ENCODE measurements around the gene MTNR1A.
"Not testable (repeated sequence)": the region's sequence is repeated elsewhere in the genome, so short reads cannot be mapped to it uniquely, and the experiment has no call there.

MTNR1A gene

DNA sequence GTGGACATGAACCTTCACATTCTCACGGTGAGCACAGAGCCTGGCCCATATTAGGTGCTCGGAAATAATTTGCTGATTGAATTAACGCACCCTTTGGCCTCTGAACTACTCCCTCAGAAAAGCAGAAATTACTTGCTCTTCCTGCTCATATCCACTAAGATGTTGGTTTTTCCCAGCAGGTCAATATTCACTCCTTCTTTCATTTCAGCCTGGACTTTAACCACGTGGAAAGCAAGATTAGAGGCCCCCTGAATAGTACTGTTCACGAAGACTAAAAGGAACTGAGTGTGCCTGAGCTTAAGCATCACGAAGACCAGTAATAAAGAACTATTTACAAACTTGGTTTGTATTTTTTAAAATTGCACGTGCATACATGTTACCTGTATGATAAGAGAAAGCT is 9.9 kb downstream of the MTNR1A start:
- Mint-ChIP-seq H3K27ac (no peak overlapping the region), H3K4me1 (ENCODE audit: low read depth) (no peaks in the 10 kb centered on the region), H3K27me3 (ENCODE audit: low read depth) (no peaks in the 10 kb centered on the region), H3K36me3 (ENCODE audit: low read depth) (no peaks in the 10 kb centered on the region), H3K4me3 (no peak overlapping the region), H3K9me3 (peaks cover 28% of the 10 kb centered on the region)
- DNase-seq (ENCODE audit: low spot score) = no peak

DNA sequence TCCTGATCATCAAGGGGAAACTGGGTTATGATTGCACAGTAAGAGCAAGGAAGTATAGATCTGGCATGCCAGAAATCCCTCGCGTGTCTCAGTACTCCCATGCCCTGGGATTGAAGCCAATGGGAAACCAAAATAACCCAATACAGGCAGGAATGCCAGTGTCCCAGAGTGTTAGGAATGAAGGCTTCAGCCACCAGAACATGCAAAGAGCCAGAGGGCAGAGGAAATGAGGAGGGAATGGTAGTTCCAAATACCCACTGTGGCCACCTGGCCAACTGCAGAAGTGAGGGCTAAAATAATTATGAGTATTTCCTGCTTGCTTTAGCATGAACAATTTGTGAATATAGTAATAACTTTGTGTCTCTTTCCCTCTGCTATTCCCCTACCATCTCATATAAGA is 12.2 kb downstream of the MTNR1A start:
- H3K9me3 Mint-ChIP-seq = peaks cover 37% of the 10 kb centered on the region
- no peak overlapping the region for H3K4me3 Mint-ChIP-seq
- H3K4me1 Mint-ChIP-seq (ENCODE audit: low read depth) = no peaks in the 10 kb centered on the region
- H3K27me3 Mint-ChIP-seq (ENCODE audit: low read depth) = no peaks in the 10 kb centered on the region
- no peaks in the 10 kb centered on the region for H3K36me3 Mint-ChIP-seq (ENCODE audit: low read depth)
- DNase-seq (ENCODE audit: low spot score) = no peak
- H3K27ac Mint-ChIP-seq = no peak overlapping the region

DNA sequence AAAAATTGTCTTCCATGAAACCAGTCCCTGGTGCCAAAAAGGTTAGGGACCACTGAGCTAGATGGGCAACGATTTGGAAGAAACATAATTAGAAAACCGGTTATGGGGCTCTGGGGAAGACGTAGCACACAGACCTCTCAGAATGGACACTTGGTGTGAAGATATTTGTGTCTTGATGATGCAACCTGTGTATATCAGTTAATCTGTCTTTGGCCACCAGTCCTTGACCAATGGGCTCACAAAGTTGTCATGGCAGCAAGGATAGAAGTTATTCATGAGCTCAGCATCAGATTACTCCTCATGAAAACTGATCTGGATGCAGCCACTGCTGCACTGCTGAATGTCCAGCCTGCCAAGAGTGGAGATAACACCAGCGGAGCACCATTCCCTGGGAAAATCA is 13.6 kb downstream of the MTNR1A start:
- Mint-ChIP-seq H3K36me3 (ENCODE audit: low read depth) (no peaks in the 10 kb centered on the region), H3K4me3 (no peak overlapping the region), H3K27ac (no peak overlapping the region), H3K9me3 (peaks cover 32% of the 10 kb centered on the region), H3K27me3 (ENCODE audit: low read depth) (no peaks in the 10 kb centered on the region), H3K4me1 (ENCODE audit: low read depth) (no peaks in the 10 kb centered on the region)
- DNase-seq (ENCODE audit: low spot score) = no peak

DNA sequence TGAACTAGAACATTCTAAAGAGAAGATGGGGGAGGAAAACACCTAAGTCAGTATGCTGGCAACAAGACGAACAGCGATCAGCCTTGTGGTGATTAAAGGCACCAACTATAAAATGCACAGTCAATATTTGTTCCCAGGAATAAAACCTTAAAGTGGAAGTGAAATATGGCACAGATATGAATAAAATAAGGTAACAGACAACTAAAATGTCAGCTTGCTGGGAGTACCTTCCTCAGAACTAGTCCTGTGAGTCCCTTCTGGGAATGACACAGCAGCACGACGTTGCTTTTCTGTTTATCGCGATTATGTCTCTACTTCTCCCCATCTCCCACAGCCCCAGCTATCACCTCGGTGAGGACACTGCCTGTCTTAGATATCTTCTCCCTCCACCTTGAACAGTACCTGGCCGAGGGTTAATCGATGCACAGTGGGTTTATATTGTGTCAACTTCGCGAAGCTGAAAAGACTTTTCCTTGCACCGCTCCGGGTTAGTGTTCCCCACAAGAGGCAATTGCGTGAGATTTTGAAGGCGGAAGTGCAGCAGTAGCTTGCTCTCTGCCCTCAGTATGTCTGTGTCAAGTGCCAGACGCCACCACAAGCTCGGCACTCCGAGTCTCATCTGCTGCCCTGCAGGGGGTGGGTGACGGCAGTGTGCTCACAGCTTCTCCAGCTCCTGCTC is 17.4 kb downstream of the MTNR1A start:
- H3K4me1 Mint-ChIP-seq (ENCODE audit: low read depth) = no peaks in the 10 kb centered on the region
- H3K9me3 Mint-ChIP-seq = peaks cover 12% of the 10 kb centered on the region
- no peaks in the 10 kb centered on the region for H3K36me3 Mint-ChIP-seq (ENCODE audit: low read depth)
- H3K27ac Mint-ChIP-seq = no peak overlapping the region
- no peak for DNase-seq (ENCODE audit: low spot score)
- H3K27me3 Mint-ChIP-seq (ENCODE audit: low read depth) = no peaks in the 10 kb centered on the region
- no peak overlapping the region for H3K4me3 Mint-ChIP-seq

DNA sequence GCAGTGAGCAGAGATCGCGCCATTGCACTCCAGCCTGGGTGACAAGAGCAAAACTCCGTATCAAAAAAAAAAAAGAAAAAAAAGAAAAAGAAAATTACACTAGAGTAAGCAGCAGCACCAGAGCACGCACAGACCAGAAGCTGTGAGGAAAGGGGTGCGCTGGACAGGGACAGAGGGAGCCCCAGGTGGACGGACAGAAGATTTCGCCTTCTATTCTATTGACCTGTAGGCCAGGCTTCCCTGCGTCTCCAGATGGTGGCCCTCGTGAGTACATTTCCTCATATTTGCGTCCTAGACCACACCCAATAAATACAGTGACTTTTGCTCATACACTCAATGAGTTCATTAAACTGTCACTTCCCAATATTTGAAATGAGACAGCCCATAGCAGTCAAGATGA is 19.1 kb downstream of the MTNR1A start:
- Mint-ChIP-seq H3K36me3 (ENCODE audit: low read depth) (no peaks in the 10 kb centered on the region), H3K4me1 (ENCODE audit: low read depth) (no peaks in the 10 kb centered on the region), H3K4me3 (no peak overlapping the region), H3K27me3 (ENCODE audit: low read depth) (no peaks in the 10 kb centered on the region), H3K9me3 (peaks cover 12% of the 10 kb centered on the region), H3K27ac (no peak overlapping the region)
- no peak for DNase-seq (ENCODE audit: low spot score)

DNA sequence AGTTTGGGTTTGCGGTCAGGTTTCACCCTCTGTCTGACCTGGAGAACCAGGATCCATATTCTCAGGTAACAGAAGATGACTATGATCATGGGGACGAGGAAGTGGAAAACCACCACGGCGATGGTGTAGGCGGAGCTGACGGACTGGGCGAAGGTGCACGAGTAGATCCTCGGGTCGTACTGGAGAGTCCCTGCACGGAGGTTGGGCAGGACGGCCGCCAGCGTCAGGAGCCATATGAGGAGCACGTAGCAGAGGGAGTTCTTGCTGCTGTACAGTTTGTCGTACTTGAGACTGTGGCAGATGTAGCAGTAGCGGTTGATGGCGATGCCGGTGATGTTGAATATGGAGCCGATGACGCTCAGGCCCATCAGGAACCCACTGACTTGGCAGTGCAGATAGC is 21.3 kb downstream of the MTNR1A start:
- Mint-ChIP-seq H3K4me1 (ENCODE audit: low read depth) (no peaks in the 10 kb centered on the region), H3K9me3 (peaks cover 7% of the 10 kb centered on the region), H3K36me3 (ENCODE audit: low read depth) (no peaks in the 10 kb centered on the region), H3K4me3 (no peak overlapping the region), H3K27me3 (ENCODE audit: low read depth) (no peaks in the 10 kb centered on the region), H3K27ac (no peak overlapping the region)
- DNase-seq (ENCODE audit: low spot score) = no peak

DNA sequence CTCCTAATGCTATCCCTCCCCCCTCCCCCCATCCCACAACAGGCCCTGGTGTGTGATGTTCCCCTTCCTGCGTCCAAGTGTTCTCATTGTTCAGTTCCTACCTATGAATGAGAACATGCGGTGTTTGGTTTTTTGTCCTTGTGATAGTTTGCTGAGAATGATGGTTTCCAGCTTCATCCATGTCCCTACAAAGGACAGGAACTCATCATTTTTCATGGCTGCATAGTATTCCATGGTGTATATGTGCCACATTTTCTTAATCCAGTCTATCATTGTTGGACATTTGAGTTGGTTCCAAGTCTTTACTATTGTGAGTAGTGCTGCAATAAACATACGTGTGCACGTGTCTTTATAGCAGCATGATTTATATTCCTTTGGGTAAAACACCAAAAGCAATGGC is 31.4 kb downstream of the MTNR1A start:
- H3K27me3 Mint-ChIP-seq (ENCODE audit: low read depth); DNase-seq (ENCODE audit: low spot score); H3K4me1 Mint-ChIP-seq (ENCODE audit: low read depth); H3K36me3 Mint-ChIP-seq (ENCODE audit: low read depth); H3K27ac Mint-ChIP-seq; H3K4me3 Mint-ChIP-seq: not testable (repeated sequence)
- peaks cover 15% of the 10 kb centered on the region for H3K9me3 Mint-ChIP-seq

DNA sequence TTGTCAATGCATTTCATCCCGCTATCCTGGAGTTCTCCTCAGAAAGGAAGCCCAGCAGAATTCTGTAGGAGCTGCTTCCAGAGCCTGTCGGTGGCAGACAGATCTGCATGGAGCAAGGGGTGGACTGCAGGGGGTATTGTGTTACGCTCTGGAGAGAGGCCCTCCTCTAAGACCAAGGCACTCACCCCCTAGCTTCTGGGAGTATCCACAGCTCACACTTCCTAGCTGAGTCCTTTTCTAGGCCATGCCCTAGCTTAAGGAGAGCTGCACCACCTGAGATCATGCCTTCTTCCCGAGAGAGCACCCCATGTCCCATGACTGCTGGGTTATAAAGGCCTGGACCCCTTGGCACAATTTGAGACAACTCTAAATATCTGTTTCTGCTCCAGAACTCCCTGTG is 39.1 kb downstream of the MTNR1A start:
- H3K4me1 Mint-ChIP-seq (ENCODE audit: low read depth) = no peaks in the 10 kb centered on the region
- no peaks in the 10 kb centered on the region for H3K27me3 Mint-ChIP-seq (ENCODE audit: low read depth)
- H3K27ac Mint-ChIP-seq = no peak overlapping the region
- no peak overlapping the region for H3K4me3 Mint-ChIP-seq
- peaks cover 6% of the 10 kb centered on the region for H3K9me3 Mint-ChIP-seq
- no peak for DNase-seq (ENCODE audit: low spot score)
- no peaks in the 10 kb centered on the region for H3K36me3 Mint-ChIP-seq (ENCODE audit: low read depth)

DNA sequence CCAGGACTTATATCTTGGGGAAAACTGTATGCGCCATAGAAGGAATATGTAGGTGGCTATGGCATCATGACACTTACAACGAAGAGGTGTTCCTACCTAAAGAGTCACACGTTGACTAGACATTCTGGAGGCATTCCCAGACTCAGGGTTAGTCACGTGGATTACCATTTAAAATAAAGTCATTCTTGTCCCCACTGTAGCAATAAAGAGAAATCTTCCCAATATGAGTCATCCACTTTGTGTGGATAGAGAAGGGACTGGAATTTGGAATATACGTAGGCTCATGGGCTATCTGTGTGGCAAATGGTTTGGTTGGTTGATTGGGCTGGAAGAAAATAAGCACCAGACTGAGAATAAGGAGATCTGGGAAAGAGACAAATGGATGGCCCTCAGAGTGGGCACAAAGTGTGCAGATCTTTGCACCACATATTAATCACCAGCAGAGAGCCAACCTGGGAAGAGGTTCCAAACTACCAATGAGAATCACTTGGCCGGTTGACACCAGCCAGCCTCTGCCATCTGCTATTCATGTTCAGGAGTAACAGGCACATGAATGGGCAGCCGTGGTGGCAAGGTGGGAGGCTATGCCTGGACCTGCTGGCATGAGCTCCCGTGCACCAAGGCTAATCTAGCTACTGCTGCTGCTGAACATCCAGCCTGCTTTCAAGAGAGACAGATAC is 41.0 kb downstream of the MTNR1A start:
- H3K27ac Mint-ChIP-seq = no peak overlapping the region
- peaks cover 7% of the 10 kb centered on the region for H3K9me3 Mint-ChIP-seq
- no peak overlapping the region for H3K4me3 Mint-ChIP-seq
- H3K4me1 Mint-ChIP-seq (ENCODE audit: low read depth) = no peaks in the 10 kb centered on the region
- no peak for DNase-seq (ENCODE audit: low spot score)
- H3K36me3 Mint-ChIP-seq (ENCODE audit: low read depth) = no peaks in the 10 kb centered on the region
- no peaks in the 10 kb centered on the region for H3K27me3 Mint-ChIP-seq (ENCODE audit: low read depth)

DNA sequence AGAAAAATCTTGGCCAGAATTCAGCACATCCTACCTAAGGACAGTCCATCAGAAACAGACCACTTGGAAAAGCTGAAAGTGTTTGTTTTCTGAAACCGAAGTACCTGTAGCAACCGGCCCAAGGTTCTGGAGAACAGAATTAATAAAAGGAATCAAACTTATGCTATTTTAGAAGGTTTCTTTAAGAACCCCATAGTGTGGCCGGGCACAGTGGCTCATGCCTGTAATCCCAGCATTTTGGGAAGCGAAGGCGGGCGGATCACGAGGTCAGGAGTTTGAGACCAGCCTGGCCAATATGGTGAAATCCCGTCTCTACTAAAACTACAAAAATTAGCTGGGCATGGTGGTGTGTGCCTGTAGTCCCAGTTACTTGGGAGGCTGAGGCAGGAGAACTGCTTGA is 50.6 kb downstream of the MTNR1A start:
- H3K27me3 Mint-ChIP-seq (ENCODE audit: low read depth); H3K36me3 Mint-ChIP-seq (ENCODE audit: low read depth); H3K9me3 Mint-ChIP-seq; DNase-seq (ENCODE audit: low spot score); H3K27ac Mint-ChIP-seq; H3K4me1 Mint-ChIP-seq (ENCODE audit: low read depth); H3K4me3 Mint-ChIP-seq: not testable (repeated sequence)

DNA sequence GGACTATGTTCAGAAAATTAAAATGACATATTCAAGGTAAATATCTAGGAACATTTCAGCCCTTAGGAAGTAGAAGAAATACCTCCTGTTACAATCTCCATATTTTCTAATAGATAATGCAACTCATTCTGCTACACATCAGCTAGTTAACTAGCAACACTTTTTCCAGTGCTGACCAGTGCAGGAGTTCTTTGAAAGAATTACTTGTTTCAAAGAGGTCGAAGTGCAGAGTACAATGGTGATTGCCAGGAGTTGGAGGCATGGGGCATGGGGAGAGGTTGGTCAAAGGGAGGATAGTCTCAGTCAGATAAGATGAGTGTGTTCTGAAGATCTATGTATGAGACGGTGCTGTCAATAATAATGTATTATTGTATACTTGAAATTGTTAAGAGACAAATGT is 53.1 kb downstream of the MTNR1A start:
- Mint-ChIP-seq H3K4me1 (ENCODE audit: low read depth) (no peaks in the 10 kb centered on the region), H3K36me3 (ENCODE audit: low read depth) (no peaks in the 10 kb centered on the region), H3K27me3 (ENCODE audit: low read depth) (no peaks in the 10 kb centered on the region), H3K27ac (no peak overlapping the region), H3K4me3 (no peak overlapping the region), H3K9me3 (peaks cover 7% of the 10 kb centered on the region)
- no peak for DNase-seq (ENCODE audit: low spot score)

DNA sequence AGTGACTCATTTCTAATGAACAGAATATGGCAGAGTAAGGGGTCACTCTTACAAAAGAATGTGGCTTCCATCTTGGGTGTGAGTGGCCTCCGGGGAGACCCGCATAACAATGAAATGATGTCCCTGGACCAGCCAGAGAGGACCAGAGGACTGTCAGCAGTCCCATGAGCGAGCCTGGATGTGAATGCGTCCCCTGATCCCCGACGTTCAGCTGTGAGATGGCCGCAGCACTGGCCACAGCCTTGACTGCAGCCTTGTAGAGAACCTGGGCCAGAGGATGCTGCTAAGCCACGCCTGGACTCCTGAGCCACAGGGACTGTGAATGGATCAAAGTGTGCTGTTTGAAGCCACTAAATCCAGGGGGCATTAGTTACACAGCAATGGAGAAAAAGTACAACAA is 53.8 kb downstream of the MTNR1A start:
- DNase-seq (ENCODE audit: low spot score) = no peak
- no peak overlapping the region for H3K4me3 Mint-ChIP-seq
- H3K4me1 Mint-ChIP-seq (ENCODE audit: low read depth) = no peaks in the 10 kb centered on the region
- no peaks in the 10 kb centered on the region for H3K27me3 Mint-ChIP-seq (ENCODE audit: low read depth)
- H3K27ac Mint-ChIP-seq = no peak overlapping the region
- H3K36me3 Mint-ChIP-seq (ENCODE audit: low read depth) = no peaks in the 10 kb centered on the region
- H3K9me3 Mint-ChIP-seq = peaks cover 7% of the 10 kb centered on the region

DNA sequence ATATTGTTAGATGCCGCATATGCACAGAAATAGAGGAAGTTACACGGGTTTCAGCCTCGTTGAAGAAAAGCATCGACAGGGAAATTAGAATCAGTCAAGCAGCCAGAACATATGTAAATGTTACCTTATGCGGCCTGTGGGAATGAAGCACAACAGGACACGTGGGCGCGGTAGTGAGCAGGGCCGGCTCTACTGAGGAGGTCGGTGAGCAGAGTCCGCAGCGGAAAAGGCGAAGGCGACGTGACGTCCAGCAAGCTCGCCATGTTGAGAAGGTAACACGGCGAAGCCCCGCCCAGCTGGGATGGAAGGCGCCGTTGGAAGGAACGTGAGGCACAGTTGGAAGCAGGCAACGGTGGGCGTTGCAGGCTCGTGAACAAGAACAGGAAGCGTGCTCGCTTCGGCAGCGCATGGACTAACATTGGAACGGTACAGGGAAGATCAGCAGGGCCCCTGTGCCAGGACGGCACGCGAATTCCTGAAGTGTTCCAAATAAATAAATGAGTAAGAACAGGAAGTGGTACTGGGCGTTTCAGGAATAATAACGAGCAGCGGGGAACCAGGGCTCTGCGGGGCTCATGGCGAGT is 54.6 kb downstream of the MTNR1A start:
- H3K9me3 Mint-ChIP-seq = peaks cover 7% of the 10 kb centered on the region
- DNase-seq (ENCODE audit: low spot score) = no peak
- no peaks in the 10 kb centered on the region for H3K4me1 Mint-ChIP-seq (ENCODE audit: low read depth)
- no peak overlapping the region for H3K4me3 Mint-ChIP-seq
- no peaks in the 10 kb centered on the region for H3K27me3 Mint-ChIP-seq (ENCODE audit: low read depth)
- H3K27ac Mint-ChIP-seq = no peak overlapping the region
- H3K36me3 Mint-ChIP-seq (ENCODE audit: low read depth) = no peaks in the 10 kb centered on the region

DNA sequence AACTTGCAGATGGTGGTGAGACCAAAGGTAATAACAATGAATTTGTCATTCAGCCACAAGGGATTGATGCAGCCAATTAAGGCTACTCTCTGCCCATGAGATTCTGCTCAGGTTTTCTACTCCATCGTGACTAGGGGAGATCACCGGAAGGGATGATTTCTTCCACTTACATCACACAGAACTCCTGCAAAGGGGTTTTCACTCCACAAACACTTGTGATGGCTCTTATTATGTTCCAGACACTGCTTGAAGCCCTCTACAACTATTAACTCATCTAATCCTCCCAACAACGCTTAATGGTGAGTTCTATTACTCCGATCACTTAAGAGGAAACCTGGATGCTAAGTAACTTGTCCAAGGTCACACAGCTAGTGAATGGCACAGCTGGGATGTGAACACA is 55.9 kb downstream of the MTNR1A start:
- H3K27ac Mint-ChIP-seq = no peak overlapping the region
- DNase-seq (ENCODE audit: low spot score) = no peak
- H3K4me1 Mint-ChIP-seq (ENCODE audit: low read depth) = no peaks in the 10 kb centered on the region
- no peaks in the 10 kb centered on the region for H3K36me3 Mint-ChIP-seq (ENCODE audit: low read depth)
- H3K9me3 Mint-ChIP-seq = peaks cover 18% of the 10 kb centered on the region
- H3K27me3 Mint-ChIP-seq (ENCODE audit: low read depth) = no peaks in the 10 kb centered on the region
- no peak overlapping the region for H3K4me3 Mint-ChIP-seq

DNA sequence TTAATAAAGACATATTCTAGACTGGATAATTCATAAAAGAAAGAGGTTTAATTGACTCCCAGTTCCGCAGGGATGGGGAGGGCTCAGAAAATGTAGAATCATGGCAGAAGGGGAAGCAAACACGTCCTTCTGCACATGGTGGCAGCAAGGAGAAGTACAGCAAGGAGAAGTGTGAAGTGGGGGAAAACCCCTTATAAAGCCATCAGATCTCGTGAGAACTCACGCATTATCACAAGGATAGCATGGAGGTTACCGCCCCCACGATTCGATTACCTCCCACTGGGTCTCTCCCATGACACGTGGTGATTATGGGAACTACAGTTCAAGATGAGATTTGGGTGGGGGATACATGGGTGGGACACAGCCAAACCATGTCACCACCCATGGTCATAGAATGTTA is 58.3 kb downstream of the MTNR1A start:
- DNase-seq (ENCODE audit: low spot score) = no peak
- Mint-ChIP-seq H3K4me1 (ENCODE audit: low read depth) (no peaks in the 10 kb centered on the region), H3K9me3 (peaks cover 21% of the 10 kb centered on the region), H3K27ac (no peak overlapping the region), H3K27me3 (ENCODE audit: low read depth) (no peaks in the 10 kb centered on the region), H3K4me3 (no peak overlapping the region), H3K36me3 (ENCODE audit: low read depth) (no peaks in the 10 kb centered on the region)

Data from T-helper 2 cell treated with Interferon-gamma antibody and Interleukin-4, amounts not matched to agents 5 μg/mL and 100 μg/mL, for 36 hours (primary cell).